Breast epithelium (tissue), 3 donors: ENCODE measurements around the gene HOXB9.

Experiments
- CTCF ChIP-seq, 3 donors: fragments of 450-650 bp; IDR thresholded peaks; one replicate each; pipeline ENCODE4 v1.5.1; 2016 to 2017; ENCODE audit warnings: antibody characterized with exemption in 3 of 3, mild to moderate bottlenecking in 3 of 3, moderate library complexity in 3 of 3
- POLR2A ChIP-seq: fragments of 450-650 bp; IDR thresholded peaks from one replicate; pipeline ENCODE4 v1.6.1; 2016; ENCODE audit warnings: antibody characterized with exemption, mild to moderate bottlenecking, moderate library complexity

GRCh38 chr17:48644159-48644558 is 18.0 kb upstream of the HOXB9 start:
- TF ChIP-seq POLR2A (no peak), CTCF (IDR thresholded peaks at IDR 0.05) (no peak)
